ENCODE data around the gene EHD4. TPM values are rescaled to one million over a fixed set of nuclear protein-coding genes. Genes with fewer than 3 reads are reported as not detected.

Gene EHD4
- polyA plus RNA-seq, 3 donors, result 12.8 to 16.0 (median 14.2) TPM

- H3K79me2 ChIP-seq (ENCODE audit: insufficient read depth, low read length), result peaks cover 66% of the 10 kb centered on the region
- H3K36me3 Mint-ChIP-seq, result peaks cover 66 to 80% of the 10 kb centered on the region in 2 donors
Measured at GRCh38 chr15:41948490-41948889, 23.9 kb downstream of the EHD4 start.

GRCh38 chr15:41946970-41947369 is 25.4 kb downstream of the EHD4 start:
- Mint-ChIP-seq H3K27me3 (ENCODE audit: low read depth in 3 of 3) (peaks cover 0 to 2% (median 0%) of the 10 kb centered on the region in 3 donors), H3K27ac (peak overlapping the region in 1 of 7 donors; percentile 50), H3K36me3 (peaks cover 66 to 77% of the 10 kb centered on the region in 2 donors), H3K4me3 (no peak overlapping the region), H3K4me1 (peaks cover 14% of the 10 kb centered on the region), H3K9me3 (peaks cover 0 to 2% (median 0%) of the 10 kb centered on the region in 7 donors)
- TF ChIP-seq CTCF (IDR thresholded peaks at IDR 0.05), result no peak
- no peak for DNase-seq
- H3K27ac ChIP-seq (ENCODE audit: low read depth in 1 of 2, low read length in 2 of 2), result no peak overlapping the region
- H2AFZ ChIP-seq (ENCODE audit: insufficient read depth, low read depth, low read length, poor library complexity, severe bottlenecking), result no peak overlapping the region
- no peaks in the 10 kb centered on the region for H3K27me3 ChIP-seq (ENCODE audit: control insufficient read depth in 2 of 2, insufficient read depth in 2 of 2, low read length in 2 of 2)
- H3K4me3 ChIP-seq (replicated peaks in 1 of 3; ENCODE audit: low read depth in 2 of 3, low read length in 3 of 3), result no peak overlapping the region
- H3K79me2 ChIP-seq (ENCODE audit: insufficient read depth, low read length), result peaks cover 69% of the 10 kb centered on the region
- H3K4me1 ChIP-seq (ENCODE audit: control insufficient read depth in 1 of 2, insufficient read depth in 2 of 2, low read length in 2 of 2), result peaks cover 7 to 11% of the 10 kb centered on the region in 2 donors
- no peak overlapping the region for H3K4me2 ChIP-seq (replicated peaks; ENCODE audit: extremely low read depth, low read length, poor library complexity, severe bottlenecking)
- peaks cover 49% of the 10 kb centered on the region for H4K20me1 ChIP-seq (ENCODE audit: insufficient read depth, low read length)
- H3K36me3 ChIP-seq (replicated peaks in 1 of 2; ENCODE audit: control insufficient read depth in 1 of 2, insufficient read depth in 2 of 2, low read length in 2 of 2), result peaks cover 56 to 84% of the 10 kb centered on the region in 2 donors
- intact Hi-C loops (cut with micrococcal nuclease), result no loop called here
- no CpG with 5 or more reads among the region's 2 CpGs for WGBS (ENCODE audit: insufficient coverage)
- no peak overlapping the region for H3K9ac ChIP-seq (ENCODE audit: insufficient read depth, low read length, poor library complexity, severe bottlenecking)
- no peaks in the 10 kb centered on the region for H3K9me3 ChIP-seq (replicated peaks in 1 of 2; ENCODE audit: control insufficient read depth in 1 of 2, insufficient read depth in 1 of 2, low read length in 2 of 2)

More at GRCh38 chr15:41948490-41948889, 23.9 kb downstream of the EHD4 start:
- H3K9ac ChIP-seq (ENCODE audit: insufficient read depth, low read length, poor library complexity, severe bottlenecking), result no peak overlapping the region
- Mint-ChIP-seq H3K4me1 (peaks cover 18% of the 10 kb centered on the region), H3K27me3 (ENCODE audit: low read depth in 3 of 3) (peaks cover 0 to 2% (median 0%) of the 10 kb centered on the region in 3 donors), H3K27ac (peak overlapping the region in 2 of 7 donors; percentile 60 to 70), H3K4me3 (no peak overlapping the region), H3K9me3 (peaks cover 0 to 2% (median 0%) of the 10 kb centered on the region in 7 donors)
- WGBS (ENCODE audit: insufficient coverage), result 100% methylated on average over 2 of the region's 3 CpGs
- TF ChIP-seq CTCF (IDR thresholded peaks at IDR 0.05), result no peak
- DNase-seq, result no peak
- no peak overlapping the region for H3K4me2 ChIP-seq (replicated peaks; ENCODE audit: extremely low read depth, low read length, poor library complexity, severe bottlenecking)
- H2AFZ ChIP-seq (ENCODE audit: insufficient read depth, low read depth, low read length, poor library complexity, severe bottlenecking), result no peak overlapping the region
- no peaks in the 10 kb centered on the region for H3K9me3 ChIP-seq (replicated peaks in 1 of 2; ENCODE audit: control insufficient read depth in 1 of 2, insufficient read depth in 1 of 2, low read length in 2 of 2)
- H3K4me1 ChIP-seq (ENCODE audit: control insufficient read depth in 1 of 2, insufficient read depth in 2 of 2, low read length in 2 of 2), result peaks cover 7 to 11% of the 10 kb centered on the region in 2 donors
- no peaks in the 10 kb centered on the region for H3K27me3 ChIP-seq (ENCODE audit: control insufficient read depth in 2 of 2, insufficient read depth in 2 of 2, low read length in 2 of 2)
- H3K27ac ChIP-seq (ENCODE audit: low read depth in 1 of 2, low read length in 2 of 2), result no peak overlapping the region
- H4K20me1 ChIP-seq (ENCODE audit: insufficient read depth, low read length), result peaks cover 41% of the 10 kb centered on the region
- peaks cover 53 to 84% of the 10 kb centered on the region in 2 donors for H3K36me3 ChIP-seq (replicated peaks in 1 of 2; ENCODE audit: control insufficient read depth in 1 of 2, insufficient read depth in 2 of 2, low read length in 2 of 2)
- intact Hi-C loops (cut with micrococcal nuclease), result no loop called here
- H3K4me3 ChIP-seq (replicated peaks in 1 of 3; ENCODE audit: low read depth in 2 of 3, low read length in 3 of 3), result no peak overlapping the region

Measured in CD14-positive monocyte (primary cell).